ENCODE results near the gene SHD.

Gene SHD

GRCh38 chr19:4288091-4288777, 9.2 kb downstream of the SHD start:
- Histone ChIP-seq H3K4me2 (no peak overlapping the region), H3K4me3 (IDR thresholded peaks at IDR 0.05; ENCODE audit: insufficient read depth, low read depth, low read length) (no peak overlapping the region), H4K20me1 (ENCODE audit: insufficient read depth) (no peaks in the 10 kb centered on the region), H2AFZ (ENCODE audit: low read depth) (no peak overlapping the region), H3K9ac (no peak overlapping the region), H3K79me2 (ENCODE audit: insufficient read depth, low read depth) (no peaks in the 10 kb centered on the region), H3K36me3 (ENCODE audit: insufficient read depth) (no peaks in the 10 kb centered on the region), H3K27me3 (ENCODE audit: insufficient read depth, low read depth) (peaks cover 75% of the 10 kb centered on the region), H3K4me1 (ENCODE audit: low read depth, poor library complexity, severe bottlenecking) (no peaks in the 10 kb centered on the region), H3K27ac (no peak overlapping the region)
- TF ChIP-seq CTCF (conservative IDR thresholded peaks at IDR 0.05; ENCODE audit: low read depth, low read length): no peak

- H3K36me3 ChIP-seq (ENCODE audit: insufficient read depth): no peaks in the 10 kb centered on the region
- H4K20me1 ChIP-seq (ENCODE audit: insufficient read depth): no peaks in the 10 kb centered on the region
- H2AFZ ChIP-seq (ENCODE audit: low read depth): no peak overlapping the region
- no peak overlapping the region for H3K4me2 ChIP-seq
- peaks cover 74% of the 10 kb centered on the region for H3K27me3 ChIP-seq (ENCODE audit: insufficient read depth, low read depth)
- no peak overlapping the region for H3K9ac ChIP-seq
- no peak for TF ChIP-seq CTCF (conservative IDR thresholded peaks at IDR 0.05; ENCODE audit: low read depth, low read length)
- no peak overlapping the region for H3K4me3 ChIP-seq (IDR thresholded peaks at IDR 0.05; ENCODE audit: insufficient read depth, low read depth, low read length)
- H3K4me1 ChIP-seq (ENCODE audit: low read depth, poor library complexity, severe bottlenecking): no peaks in the 10 kb centered on the region
- H3K79me2 ChIP-seq (ENCODE audit: insufficient read depth, low read depth): no peaks in the 10 kb centered on the region
- no peak overlapping the region for H3K27ac ChIP-seq
These were observed 12.2 kb downstream of the SHD start for GRCh38 chr19:4291184-4291732.

GRCh38 chr19:4292515-4292914, 13.4 kb downstream of the SHD start:
- H3K27me3 ChIP-seq (ENCODE audit: insufficient read depth, low read depth): peaks cover 77% of the 10 kb centered on the region
- no peak overlapping the region for H2AFZ ChIP-seq (ENCODE audit: low read depth)
- no peak overlapping the region for H3K9ac ChIP-seq
- H3K4me3 ChIP-seq (IDR thresholded peaks at IDR 0.05; ENCODE audit: insufficient read depth, low read depth, low read length): no peak overlapping the region
- no peaks in the 10 kb centered on the region for H3K79me2 ChIP-seq (ENCODE audit: insufficient read depth, low read depth)
- H3K36me3 ChIP-seq (ENCODE audit: insufficient read depth): no peaks in the 10 kb centered on the region
- no peak overlapping the region for H3K4me2 ChIP-seq
- TF ChIP-seq CTCF (conservative IDR thresholded peaks at IDR 0.05; ENCODE audit: low read depth, low read length): no peak
- no peaks in the 10 kb centered on the region for H3K4me1 ChIP-seq (ENCODE audit: low read depth, poor library complexity, severe bottlenecking)
- no peak overlapping the region for H3K27ac ChIP-seq
- no peaks in the 10 kb centered on the region for H4K20me1 ChIP-seq (ENCODE audit: insufficient read depth)

GRCh38 chr19:4294389-4294788, 15.3 kb downstream of the SHD start:
- no peak overlapping the region for H2AFZ ChIP-seq (ENCODE audit: low read depth)
- H3K4me3 ChIP-seq (IDR thresholded peaks at IDR 0.05; ENCODE audit: insufficient read depth, low read depth, low read length): no peak overlapping the region
- H3K36me3 ChIP-seq (ENCODE audit: insufficient read depth): no peaks in the 10 kb centered on the region
- no peak for TF ChIP-seq CTCF (conservative IDR thresholded peaks at IDR 0.05; ENCODE audit: low read depth, low read length)
- no peaks in the 10 kb centered on the region for H4K20me1 ChIP-seq (ENCODE audit: insufficient read depth)
- H3K79me2 ChIP-seq (ENCODE audit: insufficient read depth, low read depth): no peaks in the 10 kb centered on the region
- no peaks in the 10 kb centered on the region for H3K4me1 ChIP-seq (ENCODE audit: low read depth, poor library complexity, severe bottlenecking)
- H3K27me3 ChIP-seq (ENCODE audit: insufficient read depth, low read depth): peaks cover 72% of the 10 kb centered on the region
- H3K9ac ChIP-seq: no peak overlapping the region
- H3K27ac ChIP-seq: no peak overlapping the region
- no peak overlapping the region for H3K4me2 ChIP-seq

Data from KMS-11 (cell line).